Measurements from ENCODE around the gene NRG2. TPM values are rescaled to one million over a fixed set of nuclear protein-coding genes. Genes with fewer than 3 reads are reported as not detected.

NRG2 gene
- total RNA-seq, 4 donors from 2014 or later: 0.80 TPM; not detected in 3

- H3K9me3 ChIP-seq: no peaks in the 10 kb centered on the region
- DNase-seq: no peak
- H3K4me1 ChIP-seq: no peaks in the 10 kb centered on the region
- H3K36me3 ChIP-seq: no peaks in the 10 kb centered on the region
- no peak overlapping the region for H3K4me3 ChIP-seq
- no peak overlapping the region for H3K27ac ChIP-seq
- TF ChIP-seq POLR2A (IDR thresholded peaks at IDR 0.05): no peak
- no peaks in the 10 kb centered on the region for H3K27me3 ChIP-seq
These were observed 95.4 kb downstream of the NRG2 start for GRCh38 chr5:139947727-139948126.

GRCh38 chr5:139946440-139946839 lies 96.7 kb downstream of the NRG2 start:
- no peak for DNase-seq
- H3K27ac ChIP-seq: no peak overlapping the region
- TF ChIP-seq POLR2A (IDR thresholded peaks at IDR 0.05) (no peak), CTCF (IDR thresholded peaks at IDR 0.05) (no peak)

GRCh38 chr5:139946006-139946405 lies 97.1 kb downstream of the NRG2 start:
- H3K36me3 ChIP-seq: no peaks in the 10 kb centered on the region
- H3K27ac ChIP-seq: no peak overlapping the region
- no peaks in the 10 kb centered on the region for H3K4me1 ChIP-seq
- H3K4me3 ChIP-seq: no peak overlapping the region
- H3K27me3 ChIP-seq: no peaks in the 10 kb centered on the region
- no peak for DNase-seq
- H3K9me3 ChIP-seq: no peaks in the 10 kb centered on the region
- TF ChIP-seq CTCF (IDR thresholded peaks at IDR 0.05): no peak
- no peak for TF ChIP-seq POLR2A (IDR thresholded peaks at IDR 0.05)

More at GRCh38 chr5:139946440-139946839, 96.7 kb downstream of the NRG2 start:
- no peaks in the 10 kb centered on the region for H3K27me3 ChIP-seq
- H3K4me3 ChIP-seq: no peak overlapping the region
- no peaks in the 10 kb centered on the region for H3K4me1 ChIP-seq
- H3K9me3 ChIP-seq: no peaks in the 10 kb centered on the region
- no peaks in the 10 kb centered on the region for H3K36me3 ChIP-seq

GRCh38 chr5:139942243-139942642 lies 100.9 kb downstream of the NRG2 start:
- Histone ChIP-seq H3K9me3 (no peaks in the 10 kb centered on the region), H3K4me1 (no peaks in the 10 kb centered on the region), H3K27me3 (no peaks in the 10 kb centered on the region), H3K27ac (no peak overlapping the region), H3K36me3 (no peaks in the 10 kb centered on the region), H3K4me3 (no peak overlapping the region)
- TF ChIP-seq POLR2A (IDR thresholded peaks at IDR 0.05) (no peak), CTCF (IDR thresholded peaks at IDR 0.05) (no peak)
- no peak for DNase-seq

- no peaks in the 10 kb centered on the region for H3K4me1 ChIP-seq
- TF ChIP-seq CTCF (IDR thresholded peaks at IDR 0.05): no peak
- TF ChIP-seq POLR2A (IDR thresholded peaks at IDR 0.05): no peak
- no peak overlapping the region for H3K4me3 ChIP-seq
- no peaks in the 10 kb centered on the region for H3K27me3 ChIP-seq
- H3K9me3 ChIP-seq: no peaks in the 10 kb centered on the region
- no peak overlapping the region for H3K27ac ChIP-seq
- no peak for DNase-seq
- H3K36me3 ChIP-seq: no peaks in the 10 kb centered on the region
These were observed 112.7 kb downstream of the NRG2 start for GRCh38 chr5:139930406-139930805.

- Histone ChIP-seq H3K27me3 (no peaks in the 10 kb centered on the region), H3K4me3 (no peak overlapping the region), H3K36me3 (no peaks in the 10 kb centered on the region), H3K27ac (no peak overlapping the region), H3K9me3 (no peaks in the 10 kb centered on the region), H3K4me1 (no peaks in the 10 kb centered on the region)
- DNase-seq: no peak
- TF ChIP-seq POLR2A (IDR thresholded peaks at IDR 0.05) (no peak), CTCF (IDR thresholded peaks at IDR 0.05) (no peak)
These were observed 116.1 kb downstream of the NRG2 start for GRCh38 chr5:139926797-139927503.
